Measurements from ENCODE around the gene FAF1. TPM values are rescaled to one million over a fixed set of nuclear protein-coding genes. Genes with fewer than 3 reads are reported as not detected.

The FAF1 gene
- total RNA-seq, 4 donors from 2014 or later: 47.1 to 87.0 (median 79.4) TPM

DNA sequence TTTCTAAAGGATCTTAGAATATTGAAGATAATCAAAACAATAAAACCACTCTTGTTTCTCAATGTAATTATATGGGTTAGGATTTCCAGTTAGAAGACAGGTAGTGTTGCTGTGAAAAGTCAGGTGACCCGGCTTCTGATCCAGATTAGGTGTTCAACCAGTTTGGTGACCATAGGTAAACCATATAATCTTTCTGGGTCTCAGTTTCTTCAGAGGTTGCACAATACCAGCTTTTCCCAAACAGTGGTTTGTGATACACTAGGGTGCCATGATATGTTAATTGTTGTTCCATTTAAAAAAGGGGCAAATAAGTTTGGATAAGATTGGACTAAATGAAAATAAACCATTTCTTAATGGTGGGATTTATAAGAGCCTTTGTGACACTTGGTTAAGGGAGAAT lies 472.3 kb downstream of the FAF1 start:
- Histone ChIP-seq H3K27ac (no peak overlapping the region), H3K4me3 (replicated peaks in 1 of 3) (no peak overlapping the region), H3K27me3 (no peaks in the 10 kb centered on the region), H3K9me3 (no peaks in the 10 kb centered on the region), H3K36me3 (peaks cover 0 to 8% of the 10 kb centered on the region in 2 donors), H3K4me1 (no peaks in the 10 kb centered on the region)
- 94 to 100% methylated on average over 1 of the region's 1 CpG for WGBS, 2 donors
- no peak for DNase-seq
- no peak for TF ChIP-seq POLR2A (IDR thresholded peaks at IDR 0.05)
- intact Hi-C loops (cut with DNase I): no loop called here

DNA sequence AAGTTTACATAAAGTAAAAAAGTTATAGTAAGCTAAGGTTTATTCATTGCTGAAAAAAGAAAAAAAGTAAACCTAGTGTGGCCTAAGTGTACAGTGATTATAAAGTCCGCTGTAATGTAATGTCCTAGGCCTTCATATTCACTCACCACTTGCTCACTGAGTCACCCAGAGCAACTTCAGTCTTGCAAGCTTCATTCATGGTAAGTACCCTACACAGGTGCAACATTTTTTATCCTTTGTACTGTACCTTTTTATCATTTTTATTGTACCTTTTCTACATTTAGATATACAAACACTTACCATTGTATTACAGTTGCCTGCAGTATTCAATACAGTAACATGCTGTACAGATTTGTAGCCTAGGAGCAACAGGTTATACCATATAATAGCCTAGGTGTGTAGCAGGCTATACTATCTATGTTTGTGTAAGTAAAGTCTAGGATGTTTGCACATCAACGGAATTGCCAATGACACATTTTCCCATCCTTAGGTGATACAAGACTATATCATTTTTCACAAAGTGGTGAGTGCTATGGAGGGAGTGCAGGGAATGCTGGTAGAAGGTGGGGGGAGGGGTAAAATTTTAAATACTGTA lies 478.8 kb downstream of the FAF1 start:
- Histone ChIP-seq H3K27me3 (no peaks in the 10 kb centered on the region), H3K4me3 (replicated peaks in 1 of 3) (no peak overlapping the region), H3K9me3 (no peaks in the 10 kb centered on the region), H3K4me1 (no peaks in the 10 kb centered on the region), H3K27ac (no peak overlapping the region), H3K36me3 (no peaks in the 10 kb centered on the region)
- WGBS, 2 donors: 96 to 97% methylated on average over 2 of the region's 2 CpGs
- no peak for TF ChIP-seq POLR2A (IDR thresholded peaks at IDR 0.05)
- TF ChIP-seq, protein P1, sequence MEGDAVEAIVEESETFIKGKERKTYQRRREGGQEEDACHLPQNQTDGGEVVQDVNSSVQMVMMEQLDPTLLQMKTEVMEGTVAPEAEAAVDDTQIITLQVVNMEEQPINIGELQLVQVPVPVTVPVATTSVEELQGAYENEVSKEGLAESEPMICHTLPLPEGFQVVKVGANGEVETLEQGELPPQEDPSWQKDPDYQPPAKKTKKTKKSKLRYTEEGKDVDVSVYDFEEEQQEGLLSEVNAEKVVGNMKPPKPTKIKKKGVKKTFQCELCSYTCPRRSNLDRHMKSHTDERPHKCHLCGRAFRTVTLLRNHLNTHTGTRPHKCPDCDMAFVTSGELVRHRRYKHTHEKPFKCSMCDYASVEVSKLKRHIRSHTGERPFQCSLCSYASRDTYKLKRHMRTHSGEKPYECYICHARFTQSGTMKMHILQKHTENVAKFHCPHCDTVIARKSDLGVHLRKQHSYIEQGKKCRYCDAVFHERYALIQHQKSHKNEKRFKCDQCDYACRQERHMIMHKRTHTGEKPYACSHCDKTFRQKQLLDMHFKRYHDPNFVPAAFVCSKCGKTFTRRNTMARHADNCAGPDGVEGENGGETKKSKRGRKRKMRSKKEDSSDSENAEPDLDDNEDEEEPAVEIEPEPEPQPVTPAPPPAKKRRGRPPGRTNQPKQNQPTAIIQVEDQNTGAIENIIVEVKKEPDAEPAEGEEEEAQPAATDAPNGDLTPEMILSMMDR (IDR thresholded peaks at IDR 0.05): no peak
- DNase-seq: no peak
- intact Hi-C loops (cut with DNase I): no loop called here

DNA sequence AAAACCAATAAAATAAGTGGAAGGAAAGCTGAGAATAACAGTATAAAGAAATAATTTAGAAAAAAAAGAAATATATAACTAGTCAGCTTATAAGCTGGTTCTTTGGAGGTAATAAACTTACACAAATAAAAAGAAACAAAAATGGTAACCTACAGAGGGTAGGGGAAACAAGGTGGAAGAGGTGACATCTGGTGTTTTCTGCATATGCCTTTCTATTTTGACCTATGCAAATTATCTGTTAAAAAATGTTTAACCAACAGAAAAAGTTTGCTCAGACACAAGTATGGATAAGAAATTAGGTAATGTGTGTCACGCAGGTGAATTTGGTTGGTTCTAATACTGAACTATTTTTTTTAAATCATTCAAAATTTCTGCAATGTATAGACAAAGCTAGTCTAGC lies 483.3 kb downstream of the FAF1 start:
- H3K4me3 ChIP-seq (replicated peaks in 1 of 3): no peak overlapping the region
- TF ChIP-seq POLR2A (IDR thresholded peaks at IDR 0.05): no peak
- TF ChIP-seq, protein P1 (IDR thresholded peaks at IDR 0.05): no peak
- H3K4me1 ChIP-seq: no peaks in the 10 kb centered on the region
- peaks cover 0 to 5% of the 10 kb centered on the region in 2 donors for H3K36me3 ChIP-seq
- H3K27ac ChIP-seq: no peak overlapping the region
- no peaks in the 10 kb centered on the region for H3K27me3 ChIP-seq
- intact Hi-C loops (cut with DNase I): no loop called here
- no peaks in the 10 kb centered on the region for H3K9me3 ChIP-seq
- WGBS, 2 donors: 44 to 100% methylated on average over 1 of the region's 1 CpG
- DNase-seq: no peak

DNA sequence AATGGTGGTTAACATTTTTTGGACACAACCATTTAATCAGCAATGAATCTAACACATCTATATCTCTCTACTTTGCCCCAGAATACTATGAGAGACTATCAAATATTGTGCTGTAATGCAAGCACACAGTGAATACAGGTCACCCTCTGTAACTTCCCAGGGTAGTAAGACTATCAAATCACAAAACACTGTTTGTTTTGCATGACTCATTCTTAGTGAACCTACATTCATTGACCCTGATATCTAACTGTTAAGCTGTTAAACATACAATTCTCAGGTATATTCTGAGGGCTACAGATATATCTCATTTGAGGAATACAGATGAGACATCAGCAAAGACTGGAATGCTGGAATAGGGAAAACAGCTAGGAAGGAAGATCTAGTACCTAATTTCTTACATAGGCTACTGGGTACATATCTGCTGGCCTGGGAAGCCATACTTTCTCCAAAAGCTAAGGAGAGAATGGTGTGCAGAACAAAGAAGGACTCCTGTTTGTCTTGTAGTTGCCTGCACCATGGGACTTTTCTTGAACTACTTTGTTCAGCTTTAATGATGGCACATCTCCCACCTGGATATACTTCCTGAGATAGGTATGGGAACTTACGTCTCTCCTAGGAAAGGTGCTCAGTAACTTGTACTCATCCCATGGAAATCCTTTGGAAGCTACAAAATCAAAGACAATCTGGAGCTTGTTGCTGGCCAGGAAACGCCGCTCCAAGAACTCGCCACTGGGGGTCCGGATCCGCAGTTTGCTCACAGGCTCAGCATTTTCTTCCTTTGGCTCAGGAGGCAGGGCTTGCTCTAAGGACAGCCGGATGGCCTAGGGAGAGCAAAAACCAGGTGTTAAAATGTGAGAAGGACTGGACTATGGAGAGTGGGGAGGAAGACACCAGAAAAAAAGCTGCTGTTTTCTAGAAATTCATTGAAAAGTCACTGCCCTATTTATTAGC lies 484.9 kb downstream of the FAF1 start:
- no peaks in the 10 kb centered on the region for H3K9me3 ChIP-seq
- 91% methylated on average over 7 of the region's 7 CpGs for WGBS, 2 donors
- TF ChIP-seq POLR2A (IDR thresholded peaks at IDR 0.05): no peak
- TF ChIP-seq, protein P1 (IDR thresholded peaks at IDR 0.05): no peak
- no peak overlapping the region for H3K27ac ChIP-seq
- no peak overlapping the region for H3K4me3 ChIP-seq (replicated peaks in 1 of 3)
- intact Hi-C loops (cut with DNase I): no loop called here
- H3K36me3 ChIP-seq: peaks cover 0 to 5% of the 10 kb centered on the region in 2 donors
- no peaks in the 10 kb centered on the region for H3K4me1 ChIP-seq
- no peak for DNase-seq
- no peaks in the 10 kb centered on the region for H3K27me3 ChIP-seq

DNA sequence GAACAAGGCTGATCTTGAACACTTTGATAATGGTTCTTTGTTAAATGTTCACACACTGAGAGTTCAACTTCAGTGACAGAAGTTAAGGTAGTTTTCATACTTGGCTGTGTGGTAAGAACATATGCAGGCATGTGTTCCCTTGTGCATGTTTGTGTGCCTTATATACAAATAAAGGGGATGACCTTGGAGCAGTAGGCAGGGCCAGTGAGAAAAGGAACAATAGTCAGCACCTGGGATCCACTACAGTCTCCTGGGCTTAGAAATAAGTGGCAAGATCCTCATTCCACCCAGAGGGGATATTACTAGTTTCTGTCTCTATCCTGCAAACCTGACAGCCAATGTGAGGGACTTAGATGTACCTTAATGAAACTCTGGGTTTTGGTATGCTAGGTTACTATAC lies 486.6 kb downstream of the FAF1 start:
- Histone ChIP-seq H3K9me3 (no peaks in the 10 kb centered on the region), H3K4me1 (no peaks in the 10 kb centered on the region), H3K4me3 (replicated peaks in 1 of 3) (no peak overlapping the region), H3K36me3 (peaks cover 0 to 5% of the 10 kb centered on the region in 2 donors), H3K27ac (no peak overlapping the region), H3K27me3 (no peaks in the 10 kb centered on the region)
- TF ChIP-seq POLR2A (IDR thresholded peaks at IDR 0.05): no peak
- TF ChIP-seq, protein P1 (IDR thresholded peaks at IDR 0.05): no peak
- no peak for DNase-seq
- intact Hi-C loops (cut with DNase I): no loop called here
